ENCODE data around the gene GPC5. TPM values are rescaled to one million over a fixed set of nuclear protein-coding genes. Genes with fewer than 3 reads are reported as not detected.

GPC5 gene
- total and polyA plus RNA-seq, 2 of the 13 experiments (the other 11 are each of a cell fraction or from before 2014, with no cell fraction given), result 0.02 to 0.07 TPM

- TF ChIP-seq, protein P1, sequence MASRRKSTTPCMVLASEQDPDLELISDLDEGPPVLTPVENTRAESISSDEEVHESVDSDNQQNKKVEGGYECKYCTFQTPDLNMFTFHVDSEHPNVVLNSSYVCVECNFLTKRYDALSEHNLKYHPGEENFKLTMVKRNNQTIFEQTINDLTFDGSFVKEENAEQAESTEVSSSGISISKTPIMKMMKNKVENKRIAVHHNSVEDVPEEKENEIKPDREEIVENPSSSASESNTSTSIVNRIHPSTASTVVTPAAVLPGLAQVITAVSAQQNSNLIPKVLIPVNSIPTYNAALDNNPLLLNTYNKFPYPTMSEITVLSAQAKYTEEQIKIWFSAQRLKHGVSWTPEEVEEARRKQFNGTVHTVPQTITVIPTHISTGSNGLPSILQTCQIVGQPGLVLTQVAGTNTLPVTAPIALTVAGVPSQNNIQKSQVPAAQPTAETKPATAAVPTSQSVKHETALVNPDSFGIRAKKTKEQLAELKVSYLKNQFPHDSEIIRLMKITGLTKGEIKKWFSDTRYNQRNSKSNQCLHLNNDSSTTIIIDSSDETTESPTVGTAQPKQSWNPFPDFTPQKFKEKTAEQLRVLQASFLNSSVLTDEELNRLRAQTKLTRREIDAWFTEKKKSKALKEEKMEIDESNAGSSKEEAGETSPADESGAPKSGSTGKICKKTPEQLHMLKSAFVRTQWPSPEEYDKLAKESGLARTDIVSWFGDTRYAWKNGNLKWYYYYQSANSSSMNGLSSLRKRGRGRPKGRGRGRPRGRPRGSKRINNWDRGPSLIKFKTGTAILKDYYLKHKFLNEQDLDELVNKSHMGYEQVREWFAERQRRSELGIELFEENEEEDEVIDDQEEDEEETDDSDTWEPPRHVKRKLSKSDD (CRISPR knock-in tag; IDR thresholded peaks at IDR 0.05; ENCODE audit: low read depth), result no peak
- TF ChIP-seq CC2D1A (CRISPR knock-in tag; IDR thresholded peaks at IDR 0.05), result no peak
- TF ChIP-seq CBX1 (IDR thresholded peaks at IDR 0.05; ENCODE audit: low read depth), result no peak
- no peak for TF ChIP-seq ZNF329 (CRISPR knock-in tag; IDR thresholded peaks at IDR 0.05; ENCODE audit: low read depth)
- no peak for TF ChIP-seq ZNF720 (CRISPR knock-in tag; IDR thresholded peaks at IDR 0.05)
- no peak for TF ChIP-seq PRMT3 (CRISPR knock-in tag; IDR thresholded peaks at IDR 0.05; ENCODE audit: borderline replicate concordance, low read depth)
- TF ChIP-seq ZNF670 (CRISPR knock-in tag; IDR thresholded peaks at IDR 0.05; ENCODE audit: borderline replicate concordance), result no peak
Measured at GRCh38 chr13:91699863-91700262, 301.4 kb downstream of the GPC5 start (continued).

DNA sequence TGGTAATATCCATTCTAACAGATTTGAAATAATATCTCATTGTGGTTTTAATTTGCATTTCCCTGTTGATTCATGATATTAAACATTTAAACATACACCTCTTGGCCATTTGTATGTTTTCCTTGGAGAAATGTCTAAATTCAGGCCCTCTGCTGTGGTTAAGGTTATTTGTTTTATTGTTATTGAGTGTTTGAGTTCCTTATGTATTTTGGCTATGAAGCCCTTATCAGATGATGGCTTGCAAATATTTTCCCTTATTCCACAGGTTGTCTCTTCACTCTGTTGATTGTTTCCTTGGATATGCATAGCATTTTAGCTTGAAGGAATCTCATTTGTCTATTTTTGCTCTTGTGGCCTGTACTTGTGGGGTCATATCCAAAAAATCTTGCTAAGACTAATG, 303.6 kb downstream of the GPC5 start:
- H3K36me3 ChIP-seq (replicated peaks in 1 of 2; ENCODE audit: control insufficient read depth in 1 of 2, insufficient read depth in 2 of 2, low read length in 2 of 2), result no peaks in the 10 kb centered on the region
- TF ChIP-seq, protein P2, sequence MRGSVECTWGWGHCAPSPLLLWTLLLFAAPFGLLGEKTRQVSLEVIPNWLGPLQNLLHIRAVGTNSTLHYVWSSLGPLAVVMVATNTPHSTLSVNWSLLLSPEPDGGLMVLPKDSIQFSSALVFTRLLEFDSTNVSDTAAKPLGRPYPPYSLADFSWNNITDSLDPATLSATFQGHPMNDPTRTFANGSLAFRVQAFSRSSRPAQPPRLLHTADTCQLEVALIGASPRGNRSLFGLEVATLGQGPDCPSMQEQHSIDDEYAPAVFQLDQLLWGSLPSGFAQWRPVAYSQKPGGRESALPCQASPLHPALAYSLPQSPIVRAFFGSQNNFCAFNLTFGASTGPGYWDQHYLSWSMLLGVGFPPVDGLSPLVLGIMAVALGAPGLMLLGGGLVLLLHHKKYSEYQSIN (CRISPR knock-in tag; IDR thresholded peaks at IDR 0.05; ENCODE audit: borderline replicate concordance), result no peak
- TF ChIP-seq SIN3A (IDR thresholded peaks at IDR 0.05; ENCODE audit: borderline replicate concordance, low read depth, low read length) (no peak), ZNF180 (CRISPR knock-in tag; IDR thresholded peaks at IDR 0.05; ENCODE audit: borderline replicate concordance, low read depth) (no peak), PAF1 (CRISPR knock-in tag; IDR thresholded peaks at IDR 0.05) (no peak), HIVEP1 (CRISPR knock-in tag; IDR thresholded peaks at IDR 0.05) (no peak), THAP7 (CRISPR knock-in tag; IDR thresholded peaks at IDR 0.05) (no peak), RXRA (CRISPR knock-in tag; IDR thresholded peaks at IDR 0.05) (no peak), SOX6 (IDR thresholded peaks at IDR 0.05) (no peak), SOX6 (CRISPR knock-in tag; IDR thresholded peaks at IDR 0.05) (no peak), NFYB (CRISPR knock-in tag; IDR thresholded peaks at IDR 0.05) (no peak), ZNF160 (CRISPR knock-in tag; IDR thresholded peaks at IDR 0.05) (no peak)
- in situ Hi-C loops (cut with HindIII; ENCODE audit: extremely low pct_ligation_motif_present, low pct_unique_long_range_greater_than_20kb), result no loop called here

More for the DNA sequence above, 303.6 kb downstream of the GPC5 start:
- ChIA-PET POLR2A (no interaction called here), CTCF (ENCODE audit: low intra/inter-chr PET ratio, low total read pairs) (no interaction called here)
- no peaks in the 10 kb centered on the region for H3K4me1 ChIP-seq (ENCODE audit: insufficient read depth, low read length)
- no peak for ATAC-seq
- no peak overlapping the region for H3K4me2 ChIP-seq (ENCODE audit: low read depth, low read length)
- DNase-seq (ENCODE audit: low spot score), result no peak
- FAIRE-seq, result no peak
- H3K27me3 ChIP-seq (ENCODE audit: control insufficient read depth in 1 of 2, insufficient read depth in 2 of 2, low read length in 2 of 2), result no peaks in the 10 kb centered on the region
- intact Hi-C loops (cut with micrococcal nuclease; ENCODE audit: unreplicated experiment), result no loop called here
- no TSS peak for BruUV-seq (replicated peaks)
- H3K27ac ChIP-seq (ENCODE audit: extremely low read length, insufficient read depth, low read length), result no peak overlapping the region
- H3K79me2 ChIP-seq (ENCODE audit: insufficient read depth, low read length), result no peaks in the 10 kb centered on the region
- H3K9ac ChIP-seq (ENCODE audit: insufficient read depth, low read depth, low read length), result no peak overlapping the region
- no peaks in the 10 kb centered on the region for H4K20me1 ChIP-seq (ENCODE audit: insufficient read depth, low read length)
- H3K9me3 ChIP-seq (ENCODE audit: low read length), result no peaks in the 10 kb centered on the region
- H3K4me3 ChIP-seq (replicated peaks in 1 of 3; ENCODE audit: insufficient read depth in 1 of 3, low read depth in 2 of 3, low read length in 3 of 3), result no peak overlapping the region
- no peak overlapping the region for H2AFZ ChIP-seq (ENCODE audit: low read length)

All from HepG2 (cell line).